DND-41 (cell line): Measurements from ENCODE around the gene XXYLT1.

Source experiments
- ATAC-seq: fragments of 200-7000 bp; cut with Tn5 transposase; 3 replicates; pipeline ENCODE4 v1.9.1; 2021; ENCODE audit warnings: low read depth; ENCODE audit not compliant: insufficient read depth
- DNase-seq: peaks from one replicate; pipeline ENCODE4 v3.0.0-alpha.2; 2020
- H2AFZ ChIP-seq: 2 replicates; pipeline ENCODE4 v1.6.0; 2012; ENCODE audit warnings: low read depth, low read length
- H3K27ac ChIP-seq: 2 replicates; pipeline ENCODE4 v1.5.1; 2012; ENCODE audit warnings: low read length, inconsistent platforms
- H3K27me3 ChIP-seq: fragments of 200-600 bp; sonication (generic); 2 replicates; pipeline ENCODE4 v1.6.0; 2012; ENCODE audit warnings: low read length, mild to moderate bottlenecking, inconsistent platforms; ENCODE audit not compliant: insufficient read depth, poor library complexity
- H3K36me3 ChIP-seq: 2 replicates; pipeline ENCODE4 v1.5.1; 2012; ENCODE audit warnings: low read length, inconsistent platforms; ENCODE audit not compliant: insufficient read depth
- H3K4me1 ChIP-seq: 2 replicates; pipeline ENCODE4 v1.5.1; 2012; ENCODE audit warnings: mild to moderate bottlenecking, low read length; ENCODE audit not compliant: insufficient read depth
- H3K4me2 ChIP-seq: 2 replicates; pipeline ENCODE4 v1.6.0; 2012; ENCODE audit warnings: mild to moderate bottlenecking, moderate library complexity, low read length, inconsistent platforms; ENCODE audit not compliant: insufficient read depth
- H3K4me3 ChIP-seq, 2 experiments: fragments of 200-600 bp in 1 of 2; shearing (Covaris generic) in 1 of 2; 2 replicates each; pipeline ENCODE4 v1.5.1; 2012 to 2016; ENCODE audit warnings: inconsistent platforms in 2 of 2, low read length in 2 of 2, mild to moderate bottlenecking in 2 of 2, low read depth in 1 of 2, moderate library complexity in 1 of 2
- H3K79me2 ChIP-seq: 2 replicates; pipeline ENCODE4 v1.6.0; 2012; ENCODE audit warnings: low read length, inconsistent platforms; ENCODE audit not compliant: insufficient read depth
- H3K9ac ChIP-seq: 2 replicates; pipeline ENCODE4 v1.6.0; 2012; ENCODE audit warnings: low read depth, mild to moderate bottlenecking, inconsistent platforms, low read length, moderate library complexity
- H3K9me3 ChIP-seq: 2 replicates; pipeline ENCODE4 v1.5.1; 2012; ENCODE audit warnings: low read length, moderate library complexity, mild to moderate bottlenecking, inconsistent platforms; ENCODE audit not compliant: insufficient read depth, severe bottlenecking
- H4K20me1 ChIP-seq: 2 replicates; pipeline ENCODE4 v1.6.0; 2012; ENCODE audit warnings: low read length; ENCODE audit not compliant: insufficient read depth
- EZH2 ChIP-seq: IDR thresholded peaks from 3 replicates; pipeline ENCODE4 v1.6.1; 2012; ENCODE audit warnings: borderline replicate concordance, low read depth, mild to moderate bottlenecking, moderate library complexity, low read length, inconsistent platforms; ENCODE audit not compliant: severe bottlenecking
- TF ChIP-seq, protein P1 (sequence below): IDR thresholded peaks from 2 replicates; pipeline ENCODE4 v1.5.1; 2012; ENCODE audit warnings: borderline replicate concordance, low read length, moderate library complexity, mild to moderate bottlenecking; ENCODE audit not compliant: poor library complexity, severe bottlenecking; ENCODE audit errors: extremely low read depth

Gene XXYLT1

GRCh38 chr3:195250473-195251251 is 20.3 kb downstream of the XXYLT1 start:
- DNase-seq (peak; percentile 2), ATAC-seq (no peak)
- H3K4me1 ChIP-seq, result no peaks in the 10 kb centered on the region
- H3K79me2 ChIP-seq, result peaks cover 8% of the 10 kb centered on the region; the same call in 1 of the 2 replicates
- H3K9ac ChIP-seq, result no peak overlapping the region
- peaks cover 4% of the 10 kb centered on the region; the same call in 1 of the 2 replicates for H3K36me3 ChIP-seq
- TF ChIP-seq EZH2, result no peak
- TF ChIP-seq, protein P1, sequence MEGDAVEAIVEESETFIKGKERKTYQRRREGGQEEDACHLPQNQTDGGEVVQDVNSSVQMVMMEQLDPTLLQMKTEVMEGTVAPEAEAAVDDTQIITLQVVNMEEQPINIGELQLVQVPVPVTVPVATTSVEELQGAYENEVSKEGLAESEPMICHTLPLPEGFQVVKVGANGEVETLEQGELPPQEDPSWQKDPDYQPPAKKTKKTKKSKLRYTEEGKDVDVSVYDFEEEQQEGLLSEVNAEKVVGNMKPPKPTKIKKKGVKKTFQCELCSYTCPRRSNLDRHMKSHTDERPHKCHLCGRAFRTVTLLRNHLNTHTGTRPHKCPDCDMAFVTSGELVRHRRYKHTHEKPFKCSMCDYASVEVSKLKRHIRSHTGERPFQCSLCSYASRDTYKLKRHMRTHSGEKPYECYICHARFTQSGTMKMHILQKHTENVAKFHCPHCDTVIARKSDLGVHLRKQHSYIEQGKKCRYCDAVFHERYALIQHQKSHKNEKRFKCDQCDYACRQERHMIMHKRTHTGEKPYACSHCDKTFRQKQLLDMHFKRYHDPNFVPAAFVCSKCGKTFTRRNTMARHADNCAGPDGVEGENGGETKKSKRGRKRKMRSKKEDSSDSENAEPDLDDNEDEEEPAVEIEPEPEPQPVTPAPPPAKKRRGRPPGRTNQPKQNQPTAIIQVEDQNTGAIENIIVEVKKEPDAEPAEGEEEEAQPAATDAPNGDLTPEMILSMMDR, result no peak
- H2AFZ ChIP-seq, result no peak overlapping the region
- no peak overlapping the region for H3K4me2 ChIP-seq
- H3K27ac ChIP-seq, result no peak overlapping the region
- H3K27me3 ChIP-seq, result no peaks in the 10 kb centered on the region
- H3K4me3 ChIP-seq, result no peak overlapping the region
- no peaks in the 10 kb centered on the region for H3K9me3 ChIP-seq
- H4K20me1 ChIP-seq, result peaks cover 57% of the 10 kb centered on the region; the same call in 1 of the 2 replicates

DNA sequence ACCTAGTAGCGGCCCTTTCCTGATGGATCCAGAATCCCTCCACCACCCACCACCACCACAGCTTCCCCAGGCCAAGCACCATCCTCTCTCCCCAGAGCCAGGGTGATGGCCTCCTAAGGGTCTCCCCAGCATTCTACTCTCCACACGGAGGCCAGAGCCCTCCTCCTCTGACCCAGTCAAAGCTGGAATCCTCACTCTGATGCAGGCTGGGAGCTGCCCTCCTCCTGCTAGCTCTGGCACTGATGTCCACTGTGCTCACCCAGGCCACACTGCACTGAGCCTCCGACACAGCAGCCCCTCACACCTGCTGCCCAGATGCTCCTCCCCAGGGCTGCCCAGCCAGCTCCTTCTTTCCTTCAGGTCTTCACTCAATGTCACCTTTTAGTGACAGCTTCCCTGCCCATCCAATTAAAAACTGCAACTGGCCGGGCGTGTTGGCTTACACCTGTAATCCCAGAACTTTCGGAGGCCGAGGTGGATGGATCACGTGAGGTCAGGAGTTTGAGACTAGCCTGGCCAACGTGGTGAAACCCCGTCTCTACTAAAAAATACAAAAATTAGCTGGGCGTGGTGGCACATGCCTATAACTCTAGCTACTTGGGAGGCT is 21.0 kb downstream of the XXYLT1 start:
- no peak overlapping the region for H3K27ac ChIP-seq
- H3K4me3 ChIP-seq, result no peak overlapping the region
- DNase-seq, result peak; percentile 1
- peaks cover 50% of the 10 kb centered on the region; the same call in 1 of the 2 replicates for H4K20me1 ChIP-seq
- H3K36me3 ChIP-seq, result peaks cover 4% of the 10 kb centered on the region; the same call in 1 of the 2 replicates
- TF ChIP-seq EZH2, result no peak
- no peaks in the 10 kb centered on the region for H3K9me3 ChIP-seq
- H3K4me1 ChIP-seq, result no peaks in the 10 kb centered on the region
- peaks cover 8% of the 10 kb centered on the region; the same call in 1 of the 2 replicates for H3K79me2 ChIP-seq
- no peak overlapping the region for H3K9ac ChIP-seq
- no peak overlapping the region for H3K4me2 ChIP-seq
- H3K27me3 ChIP-seq, result no peaks in the 10 kb centered on the region
- no peak overlapping the region for H2AFZ ChIP-seq
- ATAC-seq, result no peak

DNA sequence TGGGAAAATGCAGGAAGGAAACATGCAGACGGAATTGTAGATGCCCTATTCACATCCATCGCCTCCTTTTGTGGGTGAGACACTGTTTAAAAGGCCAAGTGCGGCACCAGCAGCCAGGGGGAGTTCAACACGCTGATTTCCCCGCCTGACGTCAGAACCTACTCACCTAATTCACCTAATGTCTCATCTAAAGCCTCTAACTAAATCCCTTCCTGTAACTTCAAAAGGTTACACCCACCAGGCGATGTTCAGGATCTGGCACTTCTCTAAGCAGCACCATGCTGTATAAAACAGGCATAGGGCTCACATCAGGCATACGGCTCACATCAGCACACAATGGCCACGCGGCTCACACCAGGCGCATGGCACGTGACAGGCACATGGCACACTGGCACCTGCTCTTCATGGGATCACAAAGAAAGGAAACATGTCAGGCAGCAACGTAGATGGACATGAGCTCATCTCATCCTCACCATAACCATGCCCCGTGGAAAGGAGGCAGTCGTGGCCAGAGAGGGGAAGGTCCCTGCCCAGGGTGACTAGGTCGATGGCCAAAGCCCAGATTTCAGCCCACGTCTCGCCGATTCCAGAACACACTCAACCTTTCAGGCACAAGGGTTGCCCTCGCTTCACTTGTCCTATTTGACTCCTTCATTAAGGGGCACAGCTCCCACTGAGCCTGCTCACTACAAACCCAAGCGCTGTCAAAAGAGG is 21.7 kb downstream of the XXYLT1 start:
- no peak overlapping the region for H3K27ac ChIP-seq
- H3K27me3 ChIP-seq, result no peaks in the 10 kb centered on the region
- H2AFZ ChIP-seq, result no peak overlapping the region
- H3K36me3 ChIP-seq, result peaks cover 4% of the 10 kb centered on the region; the same call in 1 of the 2 replicates
- H3K4me3 ChIP-seq, result no peak overlapping the region
- peaks cover 43% of the 10 kb centered on the region; the same call in 1 of the 2 replicates for H4K20me1 ChIP-seq
- no peaks in the 10 kb centered on the region for H3K9me3 ChIP-seq
- TF ChIP-seq, protein P1, result no peak
- no peak for TF ChIP-seq EZH2
- H3K9ac ChIP-seq, result no peak overlapping the region
- H3K79me2 ChIP-seq, result peaks cover 8% of the 10 kb centered on the region; the same call in 1 of the 2 replicates
- ATAC-seq (no peak), DNase-seq (peak; percentile 3)
- no peak overlapping the region for H3K4me2 ChIP-seq
- H3K4me1 ChIP-seq, result no peaks in the 10 kb centered on the region

DNA sequence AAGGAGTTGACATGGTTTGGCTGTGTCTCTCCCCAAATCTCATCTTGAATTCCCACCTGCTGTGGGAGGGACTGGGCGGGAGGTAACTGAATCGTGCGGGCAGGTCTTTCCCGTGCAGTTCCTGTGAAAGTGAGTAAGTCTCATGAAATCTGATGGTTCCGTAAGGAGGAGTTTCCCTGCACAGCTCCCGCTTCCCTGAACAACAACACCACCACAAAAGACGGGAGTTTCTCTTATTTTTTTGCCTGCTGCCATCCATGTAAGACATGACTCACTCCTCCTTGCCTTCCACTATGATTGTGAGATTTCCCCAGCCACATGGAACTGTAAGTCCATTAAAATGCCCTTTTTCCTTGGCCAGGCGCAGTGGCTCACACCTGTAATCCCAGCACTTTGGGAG is 22.7 kb downstream of the XXYLT1 start:
- DNase-seq (no peak), ATAC-seq (no peak)
- peaks cover 8% of the 10 kb centered on the region; the same call in 1 of the 2 replicates for H3K79me2 ChIP-seq
- no peak overlapping the region for H3K4me2 ChIP-seq
- no peak overlapping the region for H2AFZ ChIP-seq
- no peaks in the 10 kb centered on the region for H3K27me3 ChIP-seq
- no peak overlapping the region for H3K9ac ChIP-seq
- H3K9me3 ChIP-seq, result no peaks in the 10 kb centered on the region
- H3K4me3 ChIP-seq, result no peak overlapping the region
- H3K36me3 ChIP-seq, result peaks cover 4% of the 10 kb centered on the region; the same call in 1 of the 2 replicates
- TF ChIP-seq, protein P1, result no peak
- TF ChIP-seq EZH2, result no peak
- no peaks in the 10 kb centered on the region for H3K4me1 ChIP-seq
- H3K27ac ChIP-seq, result no peak overlapping the region
- H4K20me1 ChIP-seq, result peaks cover 40% of the 10 kb centered on the region; the same call in 1 of the 2 replicates
